Stimulated activated CD4-positive, alpha-beta T cell treated with anti-CD3 and anti-CD28 coated beads, Interleukin-2, amount 100 ng/mL, for 48 hours (primary cell): ENCODE measurements around the gene ZBTB49.

Experiments
- DNase-seq, 2 donors: peaks; one replicate each; pipeline ENCODE4 v3.0.0-alpha.2; 2020

The ZBTB49 gene

DNA sequence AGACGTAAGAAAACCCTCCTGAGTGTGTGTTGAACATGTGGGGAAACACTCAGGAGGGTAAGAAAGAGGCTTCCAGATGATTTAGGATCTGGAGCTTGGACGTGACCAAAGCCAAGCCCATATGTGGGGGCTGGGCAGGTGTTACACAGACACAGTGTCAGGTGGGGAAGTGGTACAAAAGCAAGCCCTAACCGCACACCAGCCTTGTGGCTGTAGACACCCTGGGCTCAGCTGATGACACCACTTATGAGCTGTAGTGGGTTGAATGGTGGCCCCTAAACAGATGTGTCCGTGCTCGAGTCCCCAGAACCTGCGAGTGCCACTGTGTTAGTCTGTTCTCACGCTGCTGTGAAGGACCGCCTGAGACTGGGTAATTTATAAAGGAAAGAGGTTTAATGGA, 71.8 kb downstream of the ZBTB49 start:
- DNase-seq, result no peak

DNA sequence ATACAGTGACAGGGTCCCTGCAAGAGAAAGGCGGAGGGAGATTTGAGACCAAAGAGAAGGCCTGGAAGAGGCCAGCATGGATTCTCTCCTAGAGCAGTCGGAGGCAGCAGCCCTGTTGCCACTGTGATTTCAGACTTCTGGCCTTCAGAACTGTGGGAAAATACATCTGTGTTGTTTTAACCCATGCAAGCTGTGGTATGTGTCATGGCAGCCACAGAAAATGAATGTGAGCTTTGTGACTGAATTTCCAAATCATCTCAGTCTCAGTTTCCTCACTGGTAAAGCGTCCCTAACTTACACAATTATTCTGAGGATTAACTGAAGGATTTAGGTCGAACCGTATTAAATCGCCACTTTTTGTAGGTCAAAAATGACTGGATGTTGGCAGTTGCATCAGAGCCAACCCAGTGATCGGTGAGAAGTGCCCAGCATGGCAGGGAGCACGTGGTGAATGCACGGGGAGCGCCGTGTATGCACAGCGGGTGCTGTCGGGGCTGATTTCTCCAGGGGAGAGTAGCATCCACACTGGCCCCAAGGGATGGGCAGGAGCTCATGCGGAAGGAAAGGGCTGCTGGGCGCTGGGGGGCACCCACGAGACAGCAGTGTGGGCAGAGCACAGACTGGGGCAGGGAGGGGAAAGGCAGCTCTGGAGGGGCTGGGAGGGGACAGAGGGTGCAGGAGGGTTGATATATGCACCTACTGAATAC, 73.1 kb downstream of the ZBTB49 start:
- DNase-seq, result no peak

DNA sequence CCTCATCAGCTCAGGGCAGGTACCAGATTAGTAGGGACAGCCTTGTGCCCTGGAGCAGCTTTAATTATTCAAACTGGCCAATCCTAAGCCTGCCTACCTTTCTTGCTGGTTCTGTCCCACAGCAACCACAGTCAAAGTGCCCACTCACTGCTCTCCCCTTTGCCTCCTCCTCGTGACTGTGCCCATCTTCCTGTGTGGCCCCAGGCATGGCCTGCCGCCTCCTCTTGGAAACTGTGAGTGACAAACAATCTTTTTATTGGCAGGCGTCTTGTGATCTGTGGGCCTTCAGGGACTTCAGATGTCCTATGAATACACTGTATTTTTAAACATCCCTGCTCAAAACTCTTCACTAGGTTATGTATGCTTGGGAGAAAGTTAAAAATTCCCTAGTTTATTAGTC, 74.0 kb downstream of the ZBTB49 start:
- no peak for DNase-seq

DNA sequence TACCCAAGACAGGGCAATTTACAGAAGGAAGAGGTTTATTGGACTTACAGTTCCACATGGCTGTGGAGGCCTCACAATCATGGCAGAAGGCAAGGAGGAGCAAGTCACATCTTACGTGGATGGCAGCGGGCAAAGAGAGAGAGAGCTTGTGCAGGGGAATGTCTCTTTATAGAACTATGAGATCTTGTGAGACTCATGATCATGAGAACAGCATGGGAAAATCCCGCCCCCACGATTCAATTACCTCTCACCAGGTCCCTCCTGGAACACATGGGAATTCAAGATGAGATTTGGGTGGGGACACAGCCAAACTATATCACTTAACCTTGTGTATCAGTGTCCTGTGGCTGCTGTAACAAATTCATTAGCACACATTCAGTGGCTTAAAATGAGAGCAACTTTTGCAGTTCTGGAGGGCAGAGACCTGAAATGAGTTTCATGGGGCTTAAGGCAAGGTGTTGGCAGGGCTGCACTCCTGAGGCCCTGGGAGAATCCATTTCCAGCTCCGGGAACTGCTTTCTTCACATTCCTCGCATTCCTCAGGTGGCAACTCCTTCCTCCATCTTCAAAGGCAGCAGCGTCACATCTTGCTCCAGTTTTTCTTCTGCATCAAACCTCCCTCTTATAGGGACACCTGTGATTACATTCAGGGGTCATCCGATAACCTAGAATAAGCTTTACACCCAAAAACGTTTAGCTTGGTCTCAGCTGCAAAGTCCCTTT, 74.6 kb downstream of the ZBTB49 start:
- no peak for DNase-seq

DNA sequence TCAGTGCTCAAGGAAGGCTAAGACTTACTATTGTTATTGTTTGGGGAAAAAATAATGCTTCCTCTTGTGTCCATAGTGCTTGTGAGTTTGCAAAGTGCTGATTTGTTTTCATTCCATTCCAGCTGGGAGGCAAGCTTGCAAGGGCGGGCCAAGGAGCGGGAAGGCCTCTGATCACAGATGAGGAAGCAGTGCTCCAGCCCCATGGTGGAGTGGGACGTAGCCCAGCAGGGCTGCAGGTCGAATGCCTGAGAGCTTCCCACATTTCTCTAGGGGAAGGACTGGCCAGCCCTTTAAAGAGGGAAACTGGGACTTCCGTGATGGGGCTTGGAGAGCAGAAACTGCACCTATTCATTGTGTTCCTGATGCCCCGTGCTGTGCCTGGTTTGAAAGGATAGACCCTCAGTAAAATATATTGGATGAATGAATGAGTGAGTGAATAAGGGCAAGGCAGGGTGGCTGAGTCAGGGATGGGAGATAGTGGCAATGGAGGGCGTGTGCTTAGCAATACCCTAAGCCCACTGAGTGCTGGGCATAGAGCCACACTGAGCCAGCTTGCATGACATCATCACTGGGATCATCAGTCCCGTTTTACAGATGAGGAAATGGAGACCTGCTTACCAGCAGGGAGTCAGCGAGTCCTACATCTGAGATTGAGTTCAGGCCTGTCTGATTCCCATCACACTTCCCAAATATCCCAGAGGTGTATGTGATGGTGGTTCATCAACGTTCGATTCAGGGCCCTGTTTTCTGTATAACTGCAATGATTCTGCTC, 78.9 kb downstream of the ZBTB49 start:
- DNase-seq, result no peak
